GM12865 (cell line): ENCODE measurements around the gene NEDD4L.

Experiments used
- DNase-seq: peaks from one replicate; pipeline ENCODE4 v3.0.0; 2010; ENCODE audit warnings: low read depth
- H3K4me3 ChIP-seq: 2 replicates; pipeline ENCODE4 v1.5.1; 2011; ENCODE audit warnings: mild to moderate bottlenecking, low read depth, low read length, control low read depth
- TF ChIP-seq, protein P1 (sequence below): IDR thresholded peaks from 2 replicates; pipeline ENCODE4 v1.5.1; 2011; ENCODE audit warnings: low read length, control low read depth, low read depth, inconsistent platforms; ENCODE audit not compliant: insufficient read depth; ENCODE audit errors: missing control alignments

NEDD4L gene

DNA sequence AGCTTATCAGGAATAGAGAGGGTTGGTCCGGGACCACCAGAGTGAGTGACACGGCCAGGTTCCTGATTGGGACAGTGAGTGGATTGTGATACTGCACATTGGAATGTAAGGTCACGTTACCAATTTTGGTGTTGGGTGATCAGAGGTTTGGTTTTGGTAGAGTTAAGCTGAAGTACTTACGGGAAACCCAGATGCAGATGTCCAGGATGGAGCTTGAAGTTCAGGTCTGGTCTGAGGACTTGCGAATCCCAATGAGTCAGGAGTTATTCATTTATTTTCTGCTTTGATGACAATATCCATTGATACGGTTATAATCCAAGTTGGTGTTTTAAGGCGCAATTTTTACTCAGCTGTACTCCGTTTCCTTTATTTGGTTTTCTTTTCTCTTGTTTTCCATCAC is 311.2 kb downstream of the NEDD4L start:
- H3K4me3 ChIP-seq = no peak overlapping the region
- TF ChIP-seq, protein P1, sequence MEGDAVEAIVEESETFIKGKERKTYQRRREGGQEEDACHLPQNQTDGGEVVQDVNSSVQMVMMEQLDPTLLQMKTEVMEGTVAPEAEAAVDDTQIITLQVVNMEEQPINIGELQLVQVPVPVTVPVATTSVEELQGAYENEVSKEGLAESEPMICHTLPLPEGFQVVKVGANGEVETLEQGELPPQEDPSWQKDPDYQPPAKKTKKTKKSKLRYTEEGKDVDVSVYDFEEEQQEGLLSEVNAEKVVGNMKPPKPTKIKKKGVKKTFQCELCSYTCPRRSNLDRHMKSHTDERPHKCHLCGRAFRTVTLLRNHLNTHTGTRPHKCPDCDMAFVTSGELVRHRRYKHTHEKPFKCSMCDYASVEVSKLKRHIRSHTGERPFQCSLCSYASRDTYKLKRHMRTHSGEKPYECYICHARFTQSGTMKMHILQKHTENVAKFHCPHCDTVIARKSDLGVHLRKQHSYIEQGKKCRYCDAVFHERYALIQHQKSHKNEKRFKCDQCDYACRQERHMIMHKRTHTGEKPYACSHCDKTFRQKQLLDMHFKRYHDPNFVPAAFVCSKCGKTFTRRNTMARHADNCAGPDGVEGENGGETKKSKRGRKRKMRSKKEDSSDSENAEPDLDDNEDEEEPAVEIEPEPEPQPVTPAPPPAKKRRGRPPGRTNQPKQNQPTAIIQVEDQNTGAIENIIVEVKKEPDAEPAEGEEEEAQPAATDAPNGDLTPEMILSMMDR = no peak

GRCh38 chr18:58359218-58359617 is 315.2 kb downstream of the NEDD4L start:
- TF ChIP-seq, protein P1 = no peak
- no peak for DNase-seq

More for the DNA sequence above, 311.2 kb downstream of the NEDD4L start:
- no peak for DNase-seq

DNA sequence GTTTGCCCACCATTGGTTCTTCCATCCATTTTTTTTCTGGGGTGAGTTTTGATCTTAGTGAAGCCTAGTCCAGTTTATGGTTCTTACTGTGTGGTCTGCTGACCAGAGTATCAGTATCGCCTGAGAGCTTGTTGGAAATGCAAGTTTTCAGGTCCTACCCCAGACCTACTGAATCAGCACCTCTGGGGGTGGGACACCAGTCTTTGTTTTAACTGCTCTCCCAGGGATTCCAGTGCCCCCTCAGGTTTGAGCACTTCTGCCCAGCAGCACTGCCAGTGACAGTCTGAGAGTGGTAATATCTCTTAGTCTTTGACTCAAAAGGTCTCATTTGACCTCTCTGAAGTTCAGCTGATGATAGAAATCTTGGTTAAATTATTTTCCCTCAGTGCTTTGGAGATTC is 315.6 kb downstream of the NEDD4L start:
- H3K4me3 ChIP-seq = no peak overlapping the region
- TF ChIP-seq, protein P1 = no peak
- DNase-seq = no peak

More at GRCh38 chr18:58359218-58359617, 315.2 kb downstream of the NEDD4L start:
- H3K4me3 ChIP-seq = no peak overlapping the region

GRCh38 chr18:58360324-58360723 is 316.3 kb downstream of the NEDD4L start:
- TF ChIP-seq, protein P1 = no peak
- no peak for DNase-seq
- no peak overlapping the region for H3K4me3 ChIP-seq

DNA sequence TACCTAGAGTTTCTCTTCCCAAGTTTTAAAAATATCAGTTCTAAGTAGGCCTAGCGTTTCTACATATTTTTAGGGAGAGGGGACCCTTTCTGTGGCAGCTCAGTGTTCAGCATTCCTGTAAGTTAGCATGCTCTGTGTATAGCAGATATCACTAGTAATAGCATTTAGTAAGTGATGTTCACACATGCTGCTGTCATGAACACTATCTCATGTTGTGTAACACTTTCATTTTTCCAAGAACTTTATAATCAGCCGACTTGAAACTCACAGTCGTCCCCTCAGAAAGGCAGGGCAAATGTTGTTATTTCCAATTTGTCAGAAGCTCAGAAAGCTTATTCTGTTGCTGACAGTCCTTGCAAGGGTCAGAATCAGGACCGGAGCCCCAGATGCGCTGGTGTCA is 317.2 kb downstream of the NEDD4L start:
- DNase-seq = no peak
- TF ChIP-seq, protein P1 = no peak
- no peak overlapping the region for H3K4me3 ChIP-seq

GRCh38 chr18:58362027-58362575 is 318.1 kb downstream of the NEDD4L start:
- no peak overlapping the region for H3K4me3 ChIP-seq
- DNase-seq = peak; percentile 7
- TF ChIP-seq, protein P1 = no peak

DNA sequence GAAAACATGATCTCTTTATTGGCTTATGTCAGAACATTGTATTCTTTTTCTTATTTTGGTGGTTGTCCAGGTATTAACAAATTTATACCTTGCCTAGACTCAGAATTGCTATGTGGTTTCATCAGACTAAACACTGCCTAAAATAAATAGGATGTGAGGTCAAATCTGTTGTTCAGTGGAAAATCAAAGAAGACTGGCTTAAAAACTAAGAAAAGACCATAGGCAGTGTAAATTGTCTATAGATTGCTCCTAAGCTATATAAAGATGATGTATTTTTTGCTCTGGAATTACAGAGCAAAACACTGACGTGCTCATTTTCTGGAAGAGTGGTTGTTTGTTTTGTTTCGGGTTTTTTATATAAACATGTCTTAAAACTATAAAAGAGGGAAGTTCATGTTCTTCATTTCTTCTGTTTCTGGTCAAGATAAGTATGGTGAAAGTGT is 318.8 kb downstream of the NEDD4L start:
- TF ChIP-seq, protein P1 = no peak
- H3K4me3 ChIP-seq = no peak overlapping the region
- no peak for DNase-seq
